Spleen (tissue), 7 donors: ENCODE data around the gene PEPD.
"Not testable (repeated sequence)": the region's sequence is repeated elsewhere in the genome, so short reads cannot be mapped to it uniquely, and the experiment has no call there.

Source experiments
- POLR2A ChIP-seq, 3 donors: fragments of 450-650 bp; IDR thresholded peaks; one replicate each; pipeline ENCODE4 v1.5.1; 2017; ENCODE audit warnings: antibody characterized with exemption in 3 of 3, mild to moderate bottlenecking in 1 of 3
- POLR2AphosphoS5 ChIP-seq, 3 donors: sonication (generic); formaldehyde crosslinking; IDR thresholded peaks; one replicate each; pipeline ENCODE4 v1.5.1; 2017; ENCODE audit warnings: antibody characterized with exemption in 3 of 3
- TF ChIP-seq, protein P1 (sequence below), 11 experiments: fragments of 200-600 bp in 7 of 11; fragments of 450-650 bp in 4 of 11; sonication (generic) in 4 of 11; IDR thresholded peaks in 8 of 11; conservative IDR thresholded peaks in 3 of 11; 1 replicate in 7 of 11; 2 replicates in 4 of 11; pipeline versions ENCODE4 v1.4.0 to v1.8.0; 2016 to 2021; ENCODE audit warnings: antibody characterized with exemption in 11 of 11, inconsistent platforms in 4 of 11, mild to moderate bottlenecking in 1 of 11
- donor health status: DM: no; HTN: no; CAD: no; lungs with moderate emphysema.
- donor health status: DM: no; HTN: no; CAD: no.
- donor health status: DM: no; HTN: no; CAD: no.

DNA sequence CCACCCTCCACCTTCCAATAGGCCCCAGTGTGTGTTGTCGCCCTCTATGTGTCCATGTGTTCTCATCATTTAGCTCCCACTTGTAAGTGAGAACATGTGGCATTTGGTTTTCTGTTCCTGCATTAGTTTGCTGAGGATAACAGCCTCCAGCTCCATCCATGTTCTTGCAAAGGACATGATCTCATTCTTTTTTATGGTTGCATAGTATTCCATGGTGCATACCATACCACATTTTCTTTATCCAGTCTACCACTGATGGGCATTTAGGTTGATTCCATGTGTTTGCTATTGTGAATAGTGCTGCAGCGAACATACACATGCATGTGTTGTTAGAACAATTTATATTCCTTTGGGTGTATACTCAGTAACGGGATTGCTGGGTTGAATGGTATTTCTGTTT, 42.0 kb downstream of the PEPD start:
- TF ChIP-seq, protein P1, sequence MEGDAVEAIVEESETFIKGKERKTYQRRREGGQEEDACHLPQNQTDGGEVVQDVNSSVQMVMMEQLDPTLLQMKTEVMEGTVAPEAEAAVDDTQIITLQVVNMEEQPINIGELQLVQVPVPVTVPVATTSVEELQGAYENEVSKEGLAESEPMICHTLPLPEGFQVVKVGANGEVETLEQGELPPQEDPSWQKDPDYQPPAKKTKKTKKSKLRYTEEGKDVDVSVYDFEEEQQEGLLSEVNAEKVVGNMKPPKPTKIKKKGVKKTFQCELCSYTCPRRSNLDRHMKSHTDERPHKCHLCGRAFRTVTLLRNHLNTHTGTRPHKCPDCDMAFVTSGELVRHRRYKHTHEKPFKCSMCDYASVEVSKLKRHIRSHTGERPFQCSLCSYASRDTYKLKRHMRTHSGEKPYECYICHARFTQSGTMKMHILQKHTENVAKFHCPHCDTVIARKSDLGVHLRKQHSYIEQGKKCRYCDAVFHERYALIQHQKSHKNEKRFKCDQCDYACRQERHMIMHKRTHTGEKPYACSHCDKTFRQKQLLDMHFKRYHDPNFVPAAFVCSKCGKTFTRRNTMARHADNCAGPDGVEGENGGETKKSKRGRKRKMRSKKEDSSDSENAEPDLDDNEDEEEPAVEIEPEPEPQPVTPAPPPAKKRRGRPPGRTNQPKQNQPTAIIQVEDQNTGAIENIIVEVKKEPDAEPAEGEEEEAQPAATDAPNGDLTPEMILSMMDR (IDR thresholded peaks at IDR 0.05 in 8 of 11, conservative IDR thresholded peaks at IDR 0.05 in 3 of 11) = not testable (repeated sequence)
- TF ChIP-seq POLR2AphosphoS5, POLR2A (IDR thresholded peaks at IDR 0.05): not testable (repeated sequence)
